GM12892 (cell line): ENCODE measurements around the gene PDE6A.

Experiments used
- POLR2A ChIP-seq: IDR thresholded peaks from 2 replicates; pipeline ENCODE4 v1.6.1; 2011; ENCODE audit warnings: low read depth, low read length, control low read depth
- POLR2AphosphoS5 ChIP-seq: IDR thresholded peaks from 2 replicates; pipeline ENCODE4 v1.6.1; 2011; ENCODE audit warnings: low read depth, low read length, control low read depth
- TAF1 ChIP-seq: IDR thresholded peaks from 2 replicates; pipeline ENCODE4 v1.6.1; 2011; ENCODE audit warnings: low read depth, mild to moderate bottlenecking, control low read depth, low read length, borderline replicate concordance

DNA sequence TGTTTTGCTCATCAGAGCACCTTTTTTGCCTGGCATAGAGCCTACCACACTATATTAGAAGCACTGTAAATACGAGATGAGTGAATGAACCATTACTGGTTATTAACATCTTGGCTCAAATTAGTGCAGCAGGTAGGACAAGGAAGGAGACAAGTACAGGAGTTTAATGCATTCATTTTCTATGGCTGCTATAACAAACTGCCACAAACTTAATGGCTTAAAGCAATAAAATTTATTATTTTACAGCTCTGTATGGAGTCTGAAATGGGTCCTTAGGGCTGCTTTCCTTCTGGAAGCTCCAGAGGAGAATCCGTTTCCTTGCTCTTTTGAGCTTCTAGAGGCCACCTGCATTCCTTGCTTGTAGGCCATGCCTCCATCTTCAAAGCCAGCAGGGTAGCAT, 59.1 kb downstream of the PDE6A start:
- TF ChIP-seq POLR2A, result no peak
- no peak for TF ChIP-seq POLR2AphosphoS5
- TF ChIP-seq TAF1, result no peak
